ENCODE results near the gene RUFY2. TPM values are rescaled to one million over a fixed set of nuclear protein-coding genes. Genes with fewer than 3 reads are reported as not detected.
"Not testable (repeated sequence)": the region's sequence is repeated elsewhere in the genome, so short reads cannot be mapped to it uniquely, and the experiment has no call there.

The RUFY2 gene, protein sequence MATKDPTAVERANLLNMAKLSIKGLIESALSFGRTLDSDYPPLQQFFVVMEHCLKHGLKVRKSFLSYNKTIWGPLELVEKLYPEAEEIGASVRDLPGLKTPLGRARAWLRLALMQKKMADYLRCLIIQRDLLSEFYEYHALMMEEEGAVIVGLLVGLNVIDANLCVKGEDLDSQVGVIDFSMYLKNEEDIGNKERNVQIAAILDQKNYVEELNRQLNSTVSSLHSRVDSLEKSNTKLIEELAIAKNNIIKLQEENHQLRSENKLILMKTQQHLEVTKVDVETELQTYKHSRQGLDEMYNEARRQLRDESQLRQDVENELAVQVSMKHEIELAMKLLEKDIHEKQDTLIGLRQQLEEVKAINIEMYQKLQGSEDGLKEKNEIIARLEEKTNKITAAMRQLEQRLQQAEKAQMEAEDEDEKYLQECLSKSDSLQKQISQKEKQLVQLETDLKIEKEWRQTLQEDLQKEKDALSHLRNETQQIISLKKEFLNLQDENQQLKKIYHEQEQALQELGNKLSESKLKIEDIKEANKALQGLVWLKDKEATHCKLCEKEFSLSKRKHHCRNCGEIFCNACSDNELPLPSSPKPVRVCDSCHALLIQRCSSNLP
- polyA plus RNA-seq = 25.4 TPM
- long read RNA-seq, donor 1, partial matches to known transcripts = 0 of 1 reads
- long read RNA-seq, donor 1, other reads (novel, unspliced or antisense) = 0 of 1 reads
- long read RNA-seq, donor 2 = 0 reads
- long read RNA-seq, donor 3 = 0 reads
- long read RNA-seq, donor 4 = 0 reads
- long read RNA-seq, donor 5, partial matches to known transcripts = 0 of 1 reads
- long read RNA-seq, donor 5, other reads (novel, unspliced or antisense) = 0 of 1 reads
- long read RNA-seq, donor 6, partial matches to known transcripts = 0 of 3 reads
- long read RNA-seq, donor 6, other reads (novel, unspliced or antisense) = 0 of 3 reads
- long read RNA-seq, donor 7, partial matches to known transcripts = 0 of 2 reads
- long read RNA-seq, donor 7, other reads (novel, unspliced or antisense) = 0 of 2 reads
- long read RNA-seq, donor 8, partial matches to known transcripts = 0 of 2 reads
- long read RNA-seq, donor 8, other reads (novel, unspliced or antisense) = 0 of 2 reads
- long read RNA-seq, donor 9, partial matches to known transcripts = 0 of 2 reads
- long read RNA-seq, donor 9, other reads (novel, unspliced or antisense) = 0 of 2 reads
- long read RNA-seq, donor 10, partial matches to known transcripts = 0 of 2 reads
- long read RNA-seq, donor 10, other reads (novel, unspliced or antisense) = 0 of 2 reads
- long read RNA-seq, donor 11 = 0 reads

DNA sequence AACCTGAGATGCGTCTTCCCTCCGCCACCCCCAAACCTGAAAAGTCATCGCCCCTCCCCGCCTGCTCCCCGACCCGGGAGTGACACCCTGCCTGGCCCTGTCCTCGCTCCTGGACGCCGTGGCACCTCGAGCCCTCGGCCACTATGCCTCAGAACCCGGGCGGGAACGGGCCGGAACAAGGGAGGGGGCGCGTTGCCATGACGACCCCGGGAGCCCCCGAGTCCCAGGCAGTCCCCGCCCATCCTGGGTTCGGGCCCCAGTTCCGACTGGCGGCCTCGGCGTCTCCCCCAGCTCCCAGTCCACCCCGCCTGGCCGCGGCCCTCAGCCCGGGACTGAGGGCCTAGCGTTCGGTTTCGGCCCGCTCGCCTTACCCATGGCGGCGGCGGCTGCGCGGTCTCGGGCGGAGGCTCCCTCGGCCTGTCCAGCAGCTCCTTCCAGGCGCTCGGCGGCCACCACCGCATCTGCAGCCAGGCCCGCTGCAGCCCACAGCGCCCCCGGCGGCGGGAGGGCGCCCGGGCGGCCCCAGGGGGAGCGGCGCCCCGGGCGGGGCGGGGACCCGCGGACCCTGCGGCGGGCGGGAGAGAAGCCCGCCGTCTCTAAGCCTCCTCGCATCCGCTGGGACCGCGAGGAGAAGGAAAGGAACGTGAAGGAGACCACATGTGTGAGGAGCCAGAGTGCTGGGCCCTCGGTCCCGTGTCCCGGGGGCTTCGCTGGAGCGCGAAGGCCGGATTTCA, at the start of gene RUFY2:
TSS of gene RUFY2 (minus strand) at position 463 of the 734 bp plus-strand sequence. CDS start at position 375, 88 bp downstream.
- no CpG with 5 or more reads among the region's 79 CpGs for WGBS (ENCODE audit: insufficient coverage, low lambda C conversion rate)
- Histone ChIP-seq H3K27ac (ENCODE audit: low read length) (peak within 1 kb of the TSS; percentile 88), H3K4me3 (ENCODE audit: low read length) (peak within 1 kb of the TSS; percentile 99), H3K27me3 (ENCODE audit: control insufficient read depth, insufficient read depth, low read length) (no peaks in the 10 kb centered on the region), H3K36me3 (ENCODE audit: control insufficient read depth, insufficient read depth, low read length) (no peaks in the 10 kb centered on the region), H3K9me3 (ENCODE audit: control insufficient read depth, low read depth, low read length) (peaks cover 5% of the 10 kb centered on the region), H3K4me1 (ENCODE audit: control insufficient read depth, insufficient read depth, low read length) (no peaks in the 10 kb centered on the region)
- DNase-seq = peak; percentile 71 to 90

DNA sequence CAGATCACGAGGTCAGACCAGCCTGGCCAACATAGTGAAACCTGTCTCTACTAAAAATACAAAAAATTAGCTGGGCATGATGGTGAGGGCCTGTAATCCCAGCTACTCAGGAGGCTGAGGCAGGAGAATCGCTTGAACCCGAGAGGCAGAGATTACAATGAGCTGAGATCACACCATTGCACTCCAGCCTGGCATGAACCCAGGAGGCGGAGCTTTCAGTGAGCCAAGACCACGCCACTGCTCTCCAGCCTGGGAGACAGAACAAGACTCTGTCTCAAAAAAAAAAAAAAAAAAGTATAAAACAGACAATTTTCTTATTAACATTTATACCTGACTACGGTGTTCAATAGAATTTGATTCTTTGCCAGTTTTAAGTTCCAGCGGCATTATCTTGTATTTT, 42.6 kb upstream of the RUFY2 start:
- H3K27ac ChIP-seq (ENCODE audit: low read length); H3K27me3 ChIP-seq (ENCODE audit: control insufficient read depth, insufficient read depth, low read length); H3K4me3 ChIP-seq (ENCODE audit: low read length); H3K9me3 ChIP-seq (ENCODE audit: control insufficient read depth, low read depth, low read length); H3K36me3 ChIP-seq (ENCODE audit: control insufficient read depth, insufficient read depth, low read length); H3K4me1 ChIP-seq (ENCODE audit: control insufficient read depth, insufficient read depth, low read length); DNase-seq: not testable (repeated sequence)
- 92% methylated on average over 2 of the region's 7 CpGs for WGBS (ENCODE audit: insufficient coverage, low lambda C conversion rate)

DNA sequence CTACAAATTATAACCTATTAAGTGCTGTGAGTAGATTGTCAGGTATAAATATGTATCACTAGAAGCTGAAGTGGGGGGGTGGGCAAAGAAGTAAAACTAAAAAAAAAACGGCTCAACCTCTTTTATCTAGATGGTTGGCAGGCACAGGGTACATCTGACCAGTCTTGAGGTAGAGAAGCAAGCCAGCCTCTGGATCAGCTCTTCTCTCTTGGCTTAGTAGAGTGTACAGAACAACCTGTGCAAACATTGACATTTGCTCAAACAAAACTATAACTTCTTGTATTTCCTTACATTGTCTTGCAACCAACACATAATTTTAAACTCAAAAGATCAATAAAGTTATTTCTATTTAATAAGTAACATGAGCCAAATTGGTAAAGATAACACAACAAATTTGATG, 39.1 kb upstream of the RUFY2 start:
- Histone ChIP-seq H3K27me3 (ENCODE audit: control insufficient read depth, insufficient read depth, low read length) (no peaks in the 10 kb centered on the region), H3K9me3 (ENCODE audit: control insufficient read depth, low read depth, low read length) (no peaks in the 10 kb centered on the region), H3K4me1 (ENCODE audit: control insufficient read depth, insufficient read depth, low read length) (no peaks in the 10 kb centered on the region), H3K27ac (ENCODE audit: low read length) (no peak overlapping the region), H3K4me3 (ENCODE audit: low read length) (no peak overlapping the region), H3K36me3 (ENCODE audit: control insufficient read depth, insufficient read depth, low read length) (peaks cover 2% of the 10 kb centered on the region)
- no CpG with 5 or more reads among the region's 1 CpG for WGBS (ENCODE audit: insufficient coverage, low lambda C conversion rate)
- DNase-seq = no peak

DNA sequence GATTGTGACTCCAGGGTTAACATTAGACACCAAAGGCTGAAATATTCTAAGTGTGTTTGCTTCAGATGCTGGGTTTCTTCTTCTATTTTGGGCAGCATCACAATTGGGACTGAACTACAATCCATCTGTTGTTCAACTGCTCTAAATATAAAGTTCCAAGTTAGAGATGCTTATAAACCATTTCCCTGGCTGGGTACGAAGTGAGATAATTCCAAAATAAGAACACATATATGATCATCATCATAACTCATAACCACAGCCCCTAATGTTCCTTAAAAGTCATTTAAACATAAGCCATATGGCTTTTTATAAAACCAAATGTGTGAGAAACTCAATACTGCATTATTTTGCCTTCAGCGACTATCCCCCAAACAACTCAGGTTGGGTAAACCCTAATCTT, 35.9 kb upstream of the RUFY2 start:
- Histone ChIP-seq H3K4me1 (ENCODE audit: control insufficient read depth, insufficient read depth, low read length) (no peaks in the 10 kb centered on the region), H3K4me3 (ENCODE audit: low read length) (no peak overlapping the region), H3K27ac (ENCODE audit: low read length) (no peak overlapping the region), H3K27me3 (ENCODE audit: control insufficient read depth, insufficient read depth, low read length) (no peaks in the 10 kb centered on the region), H3K9me3 (ENCODE audit: control insufficient read depth, low read depth, low read length) (no peaks in the 10 kb centered on the region), H3K36me3 (ENCODE audit: control insufficient read depth, insufficient read depth, low read length) (peaks cover 2% of the 10 kb centered on the region)
- no CpG with 5 or more reads among the region's 2 CpGs for WGBS (ENCODE audit: insufficient coverage, low lambda C conversion rate)
- DNase-seq = no peak

DNA sequence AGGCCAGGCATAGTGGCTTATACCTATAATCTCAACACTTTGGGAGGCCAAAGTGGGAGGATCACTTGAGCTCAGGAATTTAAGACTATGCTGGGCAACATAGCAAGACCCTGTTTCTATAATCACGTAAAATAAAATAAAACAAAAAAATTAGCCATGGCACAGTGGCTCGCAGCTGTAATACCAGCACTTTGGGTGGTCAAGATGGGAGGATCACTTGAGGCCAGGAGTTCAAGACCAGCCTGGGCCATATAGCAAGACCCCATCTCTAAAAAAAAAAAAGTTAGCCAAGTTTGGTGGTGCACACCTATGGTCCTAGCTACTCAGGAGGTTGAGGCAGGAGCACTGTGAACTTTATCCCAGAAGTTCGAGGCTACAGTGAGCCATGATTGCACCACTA, 33.8 kb upstream of the RUFY2 start:
- Histone ChIP-seq H3K36me3 (ENCODE audit: control insufficient read depth, insufficient read depth, low read length) (peaks cover 2% of the 10 kb centered on the region), H3K9me3 (ENCODE audit: control insufficient read depth, low read depth, low read length) (no peaks in the 10 kb centered on the region), H3K4me1 (ENCODE audit: control insufficient read depth, insufficient read depth, low read length) (no peaks in the 10 kb centered on the region), H3K27ac (ENCODE audit: low read length) (no peak overlapping the region), H3K4me3 (ENCODE audit: low read length) (no peak overlapping the region), H3K27me3 (ENCODE audit: control insufficient read depth, insufficient read depth, low read length) (no peaks in the 10 kb centered on the region)
- WGBS (ENCODE audit: insufficient coverage, low lambda C conversion rate) = no CpG with 5 or more reads among the region's 3 CpGs
- no peak for DNase-seq

DNA sequence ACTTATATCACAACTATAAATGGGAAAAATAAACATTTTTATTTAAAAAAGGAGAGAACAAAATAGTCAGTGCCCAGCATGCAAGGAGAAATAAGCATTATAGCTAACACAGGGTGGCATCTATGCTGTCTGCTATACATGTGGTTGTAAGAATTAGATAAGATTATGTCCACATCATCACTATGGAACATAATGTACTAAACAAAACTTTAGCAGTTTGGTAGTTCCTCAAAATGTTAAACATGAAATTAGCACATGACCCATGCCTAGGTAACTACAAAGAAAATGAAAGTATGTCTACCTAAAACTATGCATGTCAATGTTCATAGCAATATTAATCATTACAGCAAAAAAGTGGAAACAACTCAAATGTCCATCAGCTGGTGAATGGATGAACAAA, 28.7 kb upstream of the RUFY2 start:
- H3K4me1 ChIP-seq (ENCODE audit: control insufficient read depth, insufficient read depth, low read length) = no peaks in the 10 kb centered on the region
- H3K27me3 ChIP-seq (ENCODE audit: control insufficient read depth, insufficient read depth, low read length) = no peaks in the 10 kb centered on the region
- H3K4me3 ChIP-seq (ENCODE audit: low read length) = no peak overlapping the region

DNA sequence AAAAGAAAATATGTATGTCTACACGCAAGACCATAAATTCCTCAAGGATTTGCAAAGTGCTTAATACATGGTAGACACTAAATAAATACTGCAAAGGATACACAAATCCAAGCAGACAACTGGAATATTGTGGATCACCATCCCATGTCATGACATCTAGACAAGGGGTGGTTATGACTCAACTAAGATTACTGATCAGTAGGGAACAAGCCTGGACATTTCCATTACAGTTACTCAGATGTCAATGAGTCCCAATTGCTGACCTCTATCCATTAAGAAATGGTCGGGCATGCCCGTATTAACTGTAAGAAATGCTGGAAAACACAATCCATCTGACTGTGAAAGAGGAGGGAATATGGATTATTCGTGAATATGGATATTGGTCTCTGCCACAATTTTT, 27.6 kb upstream of the RUFY2 start:
- no CpG with 5 or more reads among the region's 4 CpGs for WGBS (ENCODE audit: insufficient coverage, low lambda C conversion rate)
- H3K27ac ChIP-seq (ENCODE audit: low read length) = no peak overlapping the region

More for the DNA sequence above, 28.7 kb upstream of the RUFY2 start:
- Histone ChIP-seq H3K27ac (ENCODE audit: low read length) (no peak overlapping the region), H3K36me3 (ENCODE audit: control insufficient read depth, insufficient read depth, low read length) (peaks cover 5% of the 10 kb centered on the region), H3K9me3 (ENCODE audit: control insufficient read depth, low read depth, low read length) (no peaks in the 10 kb centered on the region)
- DNase-seq = no peak

DNA sequence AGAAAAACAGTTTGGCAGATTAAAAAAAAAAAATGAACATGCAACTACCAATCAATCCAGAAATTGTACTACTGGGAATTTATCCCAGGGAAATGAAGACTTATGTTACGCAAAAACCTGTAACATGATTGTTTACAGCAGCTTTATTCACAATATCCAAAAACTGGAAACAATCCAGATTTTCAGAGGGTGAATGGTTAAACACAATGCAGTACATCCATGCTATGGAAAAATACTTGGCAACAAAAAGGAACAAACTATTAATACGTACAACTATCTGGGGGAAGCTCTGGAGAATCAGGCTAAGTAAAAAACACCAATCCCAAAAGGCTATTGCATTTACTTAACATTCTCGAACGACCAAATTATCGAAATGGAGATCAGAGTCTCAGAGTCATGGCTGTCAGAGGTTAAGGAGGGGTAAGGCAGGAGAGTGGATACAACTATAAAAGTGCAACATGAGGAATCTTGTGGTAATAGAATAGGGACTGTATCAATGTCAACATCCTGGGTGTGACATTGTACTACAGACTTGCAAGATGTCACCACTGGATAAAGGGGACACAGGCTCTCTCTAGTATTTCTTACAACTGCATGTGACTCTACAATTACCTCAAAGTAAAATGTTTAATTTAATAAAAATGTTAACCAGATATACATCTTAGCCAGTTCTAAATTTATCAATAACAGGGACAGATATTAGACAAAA, 21.5 kb upstream of the RUFY2 start:
- Histone ChIP-seq H3K9me3 (ENCODE audit: control insufficient read depth, low read depth, low read length) (no peaks in the 10 kb centered on the region), H3K4me1 (ENCODE audit: control insufficient read depth, insufficient read depth, low read length) (no peaks in the 10 kb centered on the region), H3K36me3 (ENCODE audit: control insufficient read depth, insufficient read depth, low read length) (peaks cover 7% of the 10 kb centered on the region), H3K4me3 (ENCODE audit: low read length) (no peak overlapping the region), H3K27me3 (ENCODE audit: control insufficient read depth, insufficient read depth, low read length) (no peaks in the 10 kb centered on the region), H3K27ac (ENCODE audit: low read length) (no peak overlapping the region)
- DNase-seq = no peak
- 90% methylated on average over 4 of the region's 5 CpGs for WGBS (ENCODE audit: insufficient coverage, low lambda C conversion rate)

More for the DNA sequence above, 27.6 kb upstream of the RUFY2 start:
- H3K9me3 ChIP-seq (ENCODE audit: control insufficient read depth, low read depth, low read length) = no peaks in the 10 kb centered on the region
- H3K4me3 ChIP-seq (ENCODE audit: low read length) = no peak overlapping the region
- no peaks in the 10 kb centered on the region for H3K4me1 ChIP-seq (ENCODE audit: control insufficient read depth, insufficient read depth, low read length)
- no peak for DNase-seq
- no peaks in the 10 kb centered on the region for H3K27me3 ChIP-seq (ENCODE audit: control insufficient read depth, insufficient read depth, low read length)
- H3K36me3 ChIP-seq (ENCODE audit: control insufficient read depth, insufficient read depth, low read length) = peaks cover 6% of the 10 kb centered on the region

DNA sequence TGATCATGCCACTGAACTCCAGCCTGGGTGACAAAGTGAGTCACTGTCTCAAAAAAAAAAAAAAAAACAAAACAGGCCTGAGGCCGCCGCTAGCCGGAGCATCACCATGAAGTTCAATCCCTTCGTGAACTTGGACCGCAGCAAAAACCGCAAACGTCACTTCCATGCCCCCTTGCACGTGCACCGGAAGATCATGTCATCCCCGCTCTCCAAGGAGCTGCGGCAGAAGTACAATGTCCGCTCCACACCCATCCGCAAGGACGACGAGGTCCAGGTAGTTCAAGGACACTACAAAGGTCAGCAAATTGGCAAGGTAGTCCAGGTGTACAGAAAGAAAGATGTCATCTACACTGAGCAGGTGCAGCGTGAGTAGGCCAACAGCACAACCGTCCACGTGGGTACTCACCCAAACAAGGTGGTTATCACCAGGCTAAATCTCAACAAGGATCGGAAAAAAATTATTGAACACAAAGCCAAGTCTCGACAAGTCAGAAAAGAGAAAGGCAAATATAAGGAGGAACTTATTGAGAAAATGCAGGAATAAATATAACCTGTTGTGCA, 17.5 kb upstream of the RUFY2 start:
- no peak overlapping the region for H3K27ac ChIP-seq (ENCODE audit: low read length)
- 95% methylated on average over 2 of the region's 20 CpGs for WGBS (ENCODE audit: insufficient coverage, low lambda C conversion rate)
- H3K4me1 ChIP-seq (ENCODE audit: control insufficient read depth, insufficient read depth, low read length) = no peaks in the 10 kb centered on the region
- no peak overlapping the region for H3K4me3 ChIP-seq (ENCODE audit: low read length)
- DNase-seq = no peak
- H3K9me3 ChIP-seq (ENCODE audit: control insufficient read depth, low read depth, low read length) = no peaks in the 10 kb centered on the region
- no peaks in the 10 kb centered on the region for H3K27me3 ChIP-seq (ENCODE audit: control insufficient read depth, insufficient read depth, low read length)
- H3K36me3 ChIP-seq (ENCODE audit: control insufficient read depth, insufficient read depth, low read length) = peaks cover 8% of the 10 kb centered on the region
